Stimulated activated CD4-positive, alpha-beta T cell treated with anti-CD3 and anti-CD28 coated beads, Interleukin-4, amount 100 ng/mL, for 1 hour (primary cell): ENCODE results near the gene ONECUT2.
"Not testable (repeated sequence)": the region's sequence is repeated elsewhere in the genome, so short reads cannot be mapped to it uniquely, and the experiment has no call there.

Experiments
- DNase-seq: peaks from one replicate; pipeline ENCODE4 v3.0.0-alpha.2; 2020

Gene ONECUT2

DNA sequence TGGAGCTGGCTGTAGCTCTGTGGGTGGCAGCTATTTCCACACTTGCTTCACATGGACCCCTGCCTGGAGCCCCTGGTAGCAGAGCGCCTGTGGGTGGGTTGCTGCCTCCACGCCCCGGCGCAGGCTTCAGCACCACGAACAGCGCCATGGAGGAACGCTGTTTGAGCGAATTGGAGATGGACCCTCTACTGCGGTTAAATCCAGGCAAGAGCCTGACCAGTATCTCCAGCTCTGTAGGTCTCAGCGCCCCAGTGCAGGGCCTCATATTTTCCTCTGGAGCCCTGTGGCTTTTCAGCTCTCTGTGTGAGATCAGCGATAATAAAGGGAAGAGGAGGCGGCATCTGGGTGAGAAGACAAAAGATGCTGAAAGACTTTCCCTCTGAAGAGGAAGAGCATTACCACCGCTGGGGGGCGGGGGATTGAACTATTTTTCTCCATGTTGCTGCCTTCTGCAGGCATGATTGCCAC lies 12.0 kb downstream of the ONECUT2 start:
- DNase-seq = no peak

DNA sequence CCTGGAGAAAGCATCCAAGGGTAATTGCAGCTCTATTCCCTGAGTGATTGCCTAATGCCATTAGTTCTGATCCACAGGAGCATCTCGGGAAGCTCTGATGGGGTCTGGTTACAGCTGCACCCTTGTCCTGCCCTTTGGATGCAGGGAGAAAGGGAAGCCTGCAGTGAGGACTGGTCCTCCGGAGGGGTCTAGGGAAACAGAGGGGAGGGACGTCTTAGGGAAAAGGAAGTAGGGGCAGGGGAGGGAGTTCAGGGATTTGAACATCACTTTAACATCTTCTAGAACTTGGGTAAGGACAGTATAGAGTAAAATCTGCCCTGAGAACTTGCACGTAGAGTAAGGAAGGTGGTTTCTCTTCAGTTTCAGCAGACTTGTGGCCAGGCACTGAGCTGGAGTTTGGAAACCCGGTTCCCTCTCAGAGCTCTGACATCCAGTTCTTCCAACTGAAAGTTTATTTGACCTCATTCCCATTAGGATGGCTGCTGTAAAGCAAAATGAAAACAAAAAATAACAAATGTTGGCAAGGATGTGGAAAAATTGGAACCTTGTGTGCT lies 20.5 kb downstream of the ONECUT2 start:
- no peak for DNase-seq

DNA sequence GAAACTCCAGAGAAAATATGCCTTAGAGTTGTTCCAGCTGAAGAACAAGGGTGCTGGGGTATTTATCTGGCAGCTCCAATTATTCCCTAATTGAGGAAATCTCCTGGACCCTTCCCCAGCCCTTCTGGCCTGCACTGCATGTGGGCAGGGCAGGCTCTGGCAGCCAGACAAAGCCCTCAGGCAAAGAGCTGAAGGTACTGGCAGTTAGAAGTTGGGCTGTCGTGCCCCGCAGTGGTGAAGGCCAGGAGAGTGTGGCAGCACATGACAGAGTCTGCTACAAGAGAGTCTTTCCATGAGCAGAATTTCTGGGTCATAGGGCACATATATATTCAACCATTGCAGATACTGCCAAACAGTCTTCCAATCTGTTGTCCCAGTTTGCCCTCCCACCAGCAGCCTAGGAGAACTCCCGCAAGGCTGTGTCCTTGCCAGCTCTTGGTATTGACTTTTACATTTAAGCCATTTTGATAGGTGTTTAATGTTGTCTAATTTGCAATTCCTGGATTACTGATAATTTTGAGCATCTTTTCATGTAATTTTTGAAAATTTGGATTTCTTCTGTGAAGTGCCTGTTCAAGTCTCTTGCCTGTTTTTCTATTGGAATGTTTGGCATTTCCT lies 26.6 kb downstream of the ONECUT2 start:
- no peak for DNase-seq

DNA sequence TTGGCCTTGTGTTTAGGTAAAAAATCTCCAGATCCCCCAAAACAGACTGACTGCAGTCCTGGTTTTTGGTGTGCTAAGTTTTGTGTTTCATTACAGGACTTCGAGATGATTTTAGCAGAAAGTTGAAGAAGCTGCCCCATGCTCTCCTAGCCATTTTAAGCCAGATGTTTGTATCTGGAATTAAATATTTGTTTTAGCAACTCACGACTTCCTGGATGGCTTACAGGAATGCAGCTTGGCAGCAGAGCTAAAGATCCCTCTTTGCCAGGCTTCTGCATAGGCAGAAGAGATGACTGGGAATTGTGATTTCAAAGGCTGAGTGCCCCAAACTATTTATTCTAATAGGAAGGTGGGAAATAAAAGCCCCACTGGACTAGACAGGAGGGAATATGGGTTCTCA lies 31.1 kb downstream of the ONECUT2 start:
- DNase-seq = no peak

DNA sequence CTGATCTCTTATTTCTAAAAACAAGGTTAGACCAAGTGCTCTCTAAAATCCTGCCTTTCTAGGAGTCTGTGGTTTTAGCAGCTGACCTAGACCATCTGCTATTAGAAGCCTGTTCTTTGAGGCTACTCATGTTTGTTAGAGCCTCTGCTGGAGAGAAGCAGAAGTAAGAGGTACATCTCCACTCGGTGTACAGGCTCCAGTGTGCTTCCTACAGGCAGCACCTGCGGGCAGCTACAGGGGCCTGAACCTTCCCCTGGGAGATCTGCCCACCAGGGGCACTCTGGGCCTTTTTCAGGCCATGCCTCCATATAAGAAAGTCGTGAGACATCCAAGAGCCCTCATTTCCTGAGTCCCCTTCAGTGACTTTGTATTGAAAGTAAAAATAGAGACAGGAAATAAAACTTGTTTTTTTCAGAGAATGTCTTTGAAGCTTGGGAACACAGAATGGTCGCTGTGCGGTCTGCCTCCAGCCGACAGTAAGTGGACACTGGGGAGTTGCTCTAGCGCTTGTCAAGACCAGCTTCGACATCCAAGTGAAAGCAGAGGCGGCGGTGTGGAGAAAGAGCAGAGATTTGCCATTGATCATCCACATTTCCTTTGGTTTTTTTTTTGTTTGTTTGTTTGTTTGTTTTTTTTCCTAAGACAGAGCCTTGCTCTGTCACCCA lies 31.7 kb downstream of the ONECUT2 start:
- DNase-seq = no peak

DNA sequence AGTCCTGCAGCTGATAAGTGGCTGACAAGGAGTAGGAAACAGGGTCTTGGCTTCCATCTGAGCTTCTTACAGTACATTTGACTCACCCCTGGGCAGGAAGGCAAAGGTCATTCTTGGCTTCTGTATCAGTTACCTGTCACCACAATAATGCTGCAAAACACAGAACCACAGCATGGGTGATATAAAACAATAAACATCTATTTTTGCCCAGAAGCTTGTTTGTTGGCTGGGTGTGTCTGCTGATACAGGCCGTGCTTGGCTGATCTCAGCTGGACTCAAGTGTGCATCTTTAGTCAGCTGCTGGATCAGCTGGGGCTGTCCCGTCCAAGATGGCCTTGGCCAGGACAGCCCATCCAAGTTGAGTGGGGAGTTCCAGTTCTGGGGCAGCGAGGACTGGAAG lies 34.7 kb downstream of the ONECUT2 start:
- DNase-seq = no peak

DNA sequence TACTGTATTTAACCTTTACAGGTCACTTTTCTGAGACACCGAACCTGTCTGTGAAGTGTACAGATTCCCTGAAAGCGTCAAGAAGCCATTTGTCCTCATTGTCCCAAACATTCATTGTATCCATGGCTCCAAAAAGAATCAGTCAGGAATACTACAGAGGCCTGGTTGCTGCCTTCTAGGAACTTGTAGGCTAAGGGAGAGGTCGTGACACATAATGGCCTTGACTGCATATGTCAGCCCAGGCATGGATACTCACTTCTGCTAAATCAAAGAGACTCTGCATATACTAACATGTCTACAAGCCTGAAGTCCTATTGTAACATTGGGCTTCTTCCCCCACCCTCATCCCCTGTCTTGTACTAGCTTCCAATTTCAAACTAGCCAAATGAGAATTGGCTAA lies 40.2 kb downstream of the ONECUT2 start:
- DNase-seq = no peak

DNA sequence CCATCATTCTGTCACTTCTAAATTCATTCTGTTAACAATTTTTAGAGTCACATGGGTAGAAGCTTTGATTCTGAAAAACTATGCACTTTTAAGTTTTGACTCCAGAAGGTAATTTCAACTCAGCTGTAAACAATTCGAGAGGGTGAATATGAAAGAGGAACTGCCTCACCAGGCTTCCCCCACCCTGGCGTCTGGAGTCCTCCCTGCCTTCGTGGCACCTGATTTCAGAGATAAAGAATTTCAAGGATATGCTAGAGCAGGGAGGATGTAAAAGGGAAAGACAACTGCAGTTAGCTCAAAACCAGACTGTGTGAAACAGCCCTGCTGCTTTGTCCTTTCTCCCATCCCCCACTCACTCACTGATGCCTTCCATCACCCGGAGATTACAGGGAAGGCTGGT lies 40.7 kb downstream of the ONECUT2 start:
- DNase-seq = no peak

DNA sequence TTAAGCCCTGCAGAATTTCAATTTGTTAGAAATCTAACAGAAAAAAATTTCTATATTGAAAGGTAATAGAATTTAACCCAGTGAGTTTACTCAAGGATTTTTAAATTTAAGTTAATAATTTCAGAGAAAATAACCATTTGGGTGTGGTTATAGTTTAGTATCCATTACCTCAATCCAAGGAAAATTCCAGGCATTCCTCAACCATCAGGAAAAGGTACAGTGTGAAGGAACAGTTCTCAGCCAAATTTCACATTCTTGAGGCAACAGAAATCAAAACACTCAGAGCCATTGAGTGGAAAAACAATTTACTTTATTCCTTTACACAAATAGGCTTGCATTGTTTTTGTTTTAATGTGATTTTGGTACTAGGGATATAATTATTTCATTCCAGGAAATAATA lies 45.6 kb downstream of the ONECUT2 start:
- no peak for DNase-seq

DNA sequence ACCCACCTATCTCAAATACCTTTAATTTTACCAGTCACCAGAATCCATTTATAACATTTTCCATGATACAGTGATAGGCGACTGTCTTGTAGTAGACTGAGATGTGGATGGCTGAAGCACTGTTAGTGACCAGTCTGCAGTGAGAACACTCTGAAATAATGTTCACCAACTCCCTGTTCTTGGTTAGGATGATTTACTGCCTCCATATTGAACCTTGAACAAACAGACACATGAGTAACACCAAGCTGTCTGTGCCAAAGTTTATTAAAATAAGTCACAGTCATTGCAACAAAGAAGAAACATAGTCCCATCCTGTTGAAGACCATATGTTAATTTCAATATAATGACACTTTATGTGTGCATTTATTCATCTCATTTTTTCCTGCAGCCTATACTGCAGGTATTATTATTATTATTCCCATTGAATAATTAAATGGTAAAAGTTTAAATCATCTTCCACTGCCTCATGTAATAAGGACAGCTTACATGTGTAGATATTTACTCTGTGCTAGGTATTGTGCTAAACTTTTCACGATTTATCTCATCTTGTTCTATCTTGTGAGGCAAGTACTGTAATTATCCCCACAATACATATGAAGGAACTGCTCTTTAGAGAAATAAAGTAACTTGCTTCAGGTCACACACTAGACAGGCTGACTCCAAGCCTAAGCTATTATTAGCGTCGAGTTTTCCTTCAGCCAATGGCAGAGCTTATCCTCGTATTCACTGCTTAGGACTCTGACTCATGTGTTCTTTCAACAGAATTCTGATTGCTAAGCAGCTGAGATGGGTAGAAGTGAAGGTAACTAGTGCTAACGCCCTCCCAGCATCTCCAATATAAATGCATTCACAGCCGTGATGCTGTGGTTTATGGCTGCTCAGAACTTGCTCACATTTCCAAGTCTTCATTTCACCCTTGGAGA lies 62.5 kb downstream of the ONECUT2 start:
- DNase-seq = no peak

DNA sequence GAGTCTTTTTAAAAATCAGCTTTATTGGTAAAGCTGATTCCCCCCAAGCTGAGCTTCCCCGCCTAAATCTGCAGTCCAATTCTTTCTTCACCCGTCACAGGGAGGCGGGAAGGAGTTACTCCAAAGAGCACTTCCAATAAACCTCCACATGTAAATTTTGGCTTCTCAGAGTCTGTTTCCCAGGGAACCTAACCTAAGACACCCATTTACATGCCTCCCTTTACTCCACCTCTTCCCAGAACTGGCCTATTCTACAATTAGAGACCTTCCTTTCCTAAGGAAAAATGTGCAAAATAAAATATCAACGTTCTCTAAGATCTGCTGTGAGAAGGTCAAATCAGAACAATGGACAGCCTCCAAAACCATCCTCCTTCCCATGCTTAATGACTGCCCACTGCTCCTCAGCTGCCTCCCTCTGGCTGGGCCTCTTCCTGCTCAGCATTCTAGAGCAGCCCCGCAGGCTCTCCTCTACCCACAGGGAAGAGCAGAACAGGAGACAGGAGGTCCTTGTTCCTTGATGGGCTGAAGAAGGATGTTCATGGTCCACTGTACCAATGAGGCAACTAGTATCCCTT lies 63.6 kb downstream of the ONECUT2 start:
- no peak for DNase-seq

DNA sequence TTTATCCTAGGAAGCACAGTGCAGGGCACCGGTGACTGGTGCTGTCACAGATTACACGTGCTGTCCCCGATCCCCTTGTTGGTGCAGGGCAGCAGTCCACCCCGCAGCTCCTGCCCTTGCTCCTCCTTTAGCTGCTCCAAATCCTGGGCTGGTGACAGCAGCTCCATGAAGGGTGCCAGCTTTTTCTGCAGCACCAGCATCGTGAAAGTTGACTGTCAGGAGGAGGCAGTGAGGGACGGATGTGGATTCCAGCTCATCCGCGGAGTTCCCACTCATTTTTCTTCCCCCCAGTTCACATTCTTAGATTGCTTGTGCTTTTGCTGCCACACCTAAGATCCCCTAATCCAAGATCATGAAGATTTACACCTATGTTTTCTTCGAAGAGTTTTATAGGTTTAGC lies 67.5 kb downstream of the ONECUT2 start:
- no peak for DNase-seq

DNA sequence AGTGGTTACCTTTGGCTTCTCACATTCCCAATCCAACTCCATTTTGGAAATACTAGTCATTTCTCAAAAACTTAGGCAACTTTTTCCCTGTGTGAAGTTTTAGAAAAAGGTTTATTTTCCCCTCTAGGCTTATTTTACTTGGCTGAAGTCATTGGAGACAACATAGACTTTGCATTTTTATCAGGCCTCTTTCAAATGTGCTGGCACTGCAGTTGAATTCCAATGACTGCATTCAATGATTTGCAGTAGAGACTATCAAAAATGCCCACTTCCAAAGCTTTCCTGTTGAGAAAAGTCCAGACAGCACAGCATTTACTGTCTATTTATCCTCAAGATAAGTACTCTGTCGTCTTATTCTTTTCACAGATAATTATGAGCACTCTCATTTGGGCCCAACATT lies 70.1 kb downstream of the ONECUT2 start:
- no peak for DNase-seq

DNA sequence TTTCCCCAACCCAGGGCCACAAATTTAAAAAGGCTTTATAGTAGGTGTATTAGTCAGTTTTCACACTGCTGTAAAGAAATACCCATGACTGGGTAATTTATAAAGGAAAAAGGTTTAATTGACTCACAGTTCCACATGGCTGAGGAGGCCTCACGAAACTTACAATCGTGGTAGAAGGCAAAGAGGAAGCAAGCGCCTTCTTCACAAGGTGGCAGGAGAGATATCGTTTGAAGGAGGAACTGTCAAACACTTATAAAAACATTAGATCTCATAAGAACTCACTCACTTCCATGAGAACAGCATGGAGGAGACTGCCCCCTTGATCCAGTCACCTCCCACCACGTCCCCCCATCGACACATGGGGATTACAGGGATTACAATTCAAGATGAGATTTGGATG lies 80.9 kb downstream of the ONECUT2 start:
- no peak for DNase-seq

DNA sequence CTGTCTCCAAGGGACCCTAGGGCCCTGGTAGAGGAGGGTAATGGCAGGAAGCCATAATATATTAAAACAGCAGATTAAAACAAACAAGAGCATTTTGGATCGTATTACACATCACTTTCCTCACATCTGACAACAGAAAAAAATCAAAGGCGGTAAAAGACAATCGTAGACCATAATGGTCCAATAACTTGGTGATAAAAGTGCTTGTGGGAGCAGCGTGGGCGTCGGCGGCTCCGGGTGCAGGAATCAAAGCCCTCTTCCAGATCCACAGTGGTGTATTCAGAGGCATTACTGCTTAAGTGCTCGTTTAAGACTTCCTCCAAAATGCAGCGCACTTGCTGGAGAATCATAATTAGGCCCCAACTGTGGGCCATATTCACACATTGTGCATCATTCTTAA lies 83.4 kb downstream of the ONECUT2 start:
- no peak for DNase-seq

DNA sequence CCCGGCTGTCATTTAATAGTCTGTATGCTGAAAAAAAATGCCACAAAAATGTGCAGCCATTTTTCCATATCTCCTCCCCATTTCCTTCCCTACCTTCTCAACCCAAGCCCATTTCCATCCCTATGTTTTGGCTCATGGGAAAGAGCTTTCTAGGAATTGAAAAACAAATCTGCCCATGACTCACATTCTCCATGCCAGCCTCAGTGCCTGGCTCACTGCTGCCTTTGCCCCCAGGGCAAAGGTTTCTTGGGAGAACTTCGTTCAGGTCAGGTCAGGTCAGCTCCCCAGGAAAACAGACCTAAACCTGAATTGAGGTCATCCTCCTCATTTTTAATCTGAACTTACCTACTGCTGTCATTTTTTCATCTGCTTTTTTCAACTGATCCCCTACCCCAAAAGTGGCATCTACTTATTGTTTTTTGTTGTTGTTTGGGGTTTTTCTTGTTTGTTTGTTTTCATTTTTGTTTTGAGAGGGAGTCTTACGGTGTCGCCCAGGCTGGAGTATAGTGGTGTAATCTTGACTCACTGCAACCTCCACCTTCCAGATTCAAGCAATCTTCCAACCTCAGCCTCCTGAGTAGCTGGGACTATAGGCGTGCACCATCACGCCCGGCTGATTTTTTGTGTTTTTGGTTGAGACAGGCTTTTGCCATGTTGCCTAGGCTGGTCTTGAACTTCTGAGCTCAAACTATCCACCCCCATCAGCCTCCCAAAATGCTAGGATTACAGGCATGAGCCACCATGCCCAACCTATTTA lies 84.7 kb downstream of the ONECUT2 start:
- no peak for DNase-seq

DNA sequence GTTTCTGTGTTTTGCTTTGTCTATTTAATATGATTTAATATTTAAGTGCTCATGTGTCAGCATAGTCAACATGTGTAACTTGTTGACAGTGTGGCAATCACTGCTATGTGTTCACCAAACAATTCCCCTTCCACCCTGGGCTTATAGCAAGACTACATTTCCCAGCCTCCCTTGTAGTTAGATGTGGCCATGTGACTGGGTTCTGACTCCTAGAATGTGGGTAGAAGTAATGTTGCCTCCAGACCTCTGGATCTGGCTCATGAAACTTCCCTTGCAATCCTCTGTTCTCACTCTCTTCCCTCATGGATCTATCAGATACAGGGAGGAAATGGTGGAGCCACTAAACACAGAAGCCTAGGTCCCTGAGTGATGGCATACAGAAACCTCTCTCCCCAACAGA lies 87.2 kb downstream of the ONECUT2 start:
- not testable (repeated sequence) for DNase-seq

DNA sequence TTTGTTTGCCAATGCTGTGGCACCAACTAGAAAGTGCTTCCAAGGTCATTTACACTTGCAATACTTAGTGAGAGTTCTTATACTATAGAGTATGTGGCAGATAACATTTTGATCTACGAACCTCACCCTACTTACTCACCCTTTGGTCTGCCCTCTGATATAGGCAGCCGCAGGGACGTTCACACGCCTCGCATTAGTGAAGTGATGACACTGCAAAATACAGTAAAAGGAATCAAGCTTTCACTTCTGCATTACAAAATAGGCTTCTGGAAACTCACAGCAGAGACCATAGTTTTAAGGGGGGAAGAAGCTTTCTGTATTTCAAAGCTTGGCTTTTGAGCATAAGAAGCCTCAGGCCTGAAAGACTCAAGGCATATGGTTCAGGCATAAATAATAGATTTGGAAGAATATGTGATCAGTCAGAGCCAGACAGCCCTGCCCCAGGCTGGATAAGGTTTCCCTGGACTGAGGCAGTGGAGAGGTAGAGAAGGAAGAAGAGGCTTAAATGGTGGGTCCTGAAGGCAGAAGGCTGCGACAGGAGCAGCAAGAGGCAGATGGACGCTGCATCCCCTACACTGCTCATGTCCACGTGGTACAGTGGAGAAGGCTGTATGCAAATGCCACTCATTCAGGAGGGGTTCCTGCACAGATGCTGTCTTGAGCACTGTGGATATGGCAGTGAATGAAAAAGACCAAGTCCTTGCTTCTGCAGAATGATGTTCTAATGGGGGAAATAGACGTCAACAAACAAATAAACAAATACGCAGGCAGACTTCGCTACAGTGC lies 88.2 kb downstream of the ONECUT2 start:
- no peak for DNase-seq

DNA sequence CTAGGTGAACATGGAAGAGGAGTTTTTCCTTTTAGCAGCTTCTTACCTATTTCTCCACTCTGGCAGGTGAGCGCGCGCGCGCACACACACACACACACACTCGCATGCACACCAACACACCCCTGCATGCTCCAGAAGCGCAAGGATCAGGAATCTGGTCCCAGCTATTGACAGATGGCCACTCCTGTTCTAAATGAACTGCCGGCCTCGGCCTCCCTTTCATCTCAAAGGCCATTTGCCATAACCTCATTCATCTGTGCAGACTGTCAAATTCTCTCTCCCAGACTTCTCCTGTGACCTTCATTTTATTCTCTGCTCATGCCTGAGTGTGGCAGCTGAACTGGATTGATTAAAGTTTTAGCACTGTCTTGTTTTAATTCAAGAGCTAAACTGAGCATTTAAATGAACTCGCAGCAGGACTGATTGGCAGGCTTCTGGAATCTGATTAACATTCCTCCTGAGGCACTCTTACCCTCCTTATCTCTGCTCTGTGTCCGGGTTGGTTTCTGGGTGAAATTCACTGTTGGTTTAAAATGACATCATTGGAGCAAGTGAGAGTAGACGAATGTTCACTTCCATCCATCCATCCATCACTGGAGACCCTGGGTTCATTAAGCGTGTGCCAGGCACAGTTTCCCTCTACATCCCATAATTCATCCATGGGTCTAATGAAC lies 92.5 kb downstream of the ONECUT2 start:
- DNase-seq = no peak

DNA sequence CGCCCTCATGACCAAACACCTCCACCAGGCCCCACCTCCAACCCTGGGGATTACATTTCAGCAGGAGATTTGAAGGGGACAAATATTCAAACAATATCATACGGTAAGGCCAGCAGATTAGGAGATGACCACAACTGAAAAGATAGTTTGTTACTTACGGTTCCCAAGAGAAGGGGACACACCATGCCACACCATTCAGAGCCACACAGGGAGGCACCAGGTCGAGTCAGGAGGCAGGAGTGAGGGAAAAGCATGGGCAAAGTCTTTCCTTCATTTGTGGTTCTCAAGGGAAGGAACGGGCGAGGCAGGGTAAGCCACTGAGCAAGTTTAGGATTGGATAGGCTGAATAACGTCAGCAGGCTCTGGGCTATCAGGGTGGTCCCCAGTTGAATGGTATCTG lies 94.0 kb downstream of the ONECUT2 start:
- DNase-seq = no peak
